ENCODE results near the gene NR3C2.
"Not testable (repeated sequence)": the region's sequence is repeated elsewhere in the genome, so short reads cannot be mapped to it uniquely, and the experiment has no call there.

Gene NR3C2

DNA sequence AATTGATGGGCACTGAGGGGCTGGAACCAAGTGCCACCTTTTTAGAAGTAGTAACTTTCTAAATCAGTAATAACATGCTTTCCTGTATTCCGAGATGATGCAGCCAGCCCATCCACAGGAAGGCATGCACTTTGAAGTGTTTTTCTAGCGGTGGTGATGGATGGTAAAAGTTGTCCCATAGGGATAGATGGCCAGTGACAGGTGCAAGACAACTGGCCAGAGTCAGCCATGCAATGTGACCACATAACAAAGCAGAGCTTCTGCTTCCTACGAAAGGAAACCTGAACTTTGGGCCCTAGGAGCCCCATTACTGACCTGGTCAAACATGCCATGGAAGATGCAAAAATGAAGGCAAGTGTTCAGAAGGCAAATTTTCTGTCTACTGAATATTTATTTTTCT, 72.3 kb downstream of the NR3C2 start:
- no peak for DNase-seq (ENCODE audit: low spot score)

DNA sequence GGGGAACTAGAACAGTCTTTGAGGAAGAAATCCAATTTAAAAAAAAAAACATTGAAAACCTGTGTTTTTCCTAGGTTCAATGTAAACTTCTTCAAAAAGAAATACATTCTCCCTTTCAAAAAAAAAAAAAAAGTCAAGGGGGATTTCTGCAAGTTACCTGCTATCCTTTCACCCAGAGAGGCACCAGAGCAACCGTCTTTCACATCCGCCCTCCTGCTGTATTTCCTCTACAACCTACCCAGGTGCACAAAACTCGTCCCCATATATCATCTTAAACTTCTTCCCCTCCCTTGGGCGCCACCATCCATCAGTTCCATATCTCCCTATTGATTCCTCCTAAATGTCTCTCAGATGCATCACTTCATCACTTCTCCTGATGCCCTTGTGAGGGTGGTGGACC, 74.5 kb downstream of the NR3C2 start:
- no peak for DNase-seq (ENCODE audit: low spot score)

DNA sequence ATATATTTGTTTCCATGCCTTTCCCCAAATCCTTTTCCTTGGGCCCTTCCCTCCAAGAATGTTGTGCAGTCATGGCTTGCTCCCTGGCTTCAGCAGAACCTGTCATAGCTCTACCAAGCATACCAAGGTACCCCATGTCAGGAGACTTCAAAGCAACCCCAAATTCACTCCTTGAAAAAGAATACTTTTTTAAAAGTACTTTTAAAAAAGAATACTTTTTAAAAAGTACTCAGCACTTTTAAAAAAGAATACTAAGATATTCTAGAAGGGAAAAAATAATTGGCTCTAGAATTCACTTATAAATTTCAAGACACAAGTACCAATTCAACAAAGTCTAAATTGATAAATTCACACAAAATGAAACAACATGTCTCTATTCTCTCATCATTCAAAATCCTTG, 76.0 kb downstream of the NR3C2 start:
- no peak for DNase-seq (ENCODE audit: low spot score)

DNA sequence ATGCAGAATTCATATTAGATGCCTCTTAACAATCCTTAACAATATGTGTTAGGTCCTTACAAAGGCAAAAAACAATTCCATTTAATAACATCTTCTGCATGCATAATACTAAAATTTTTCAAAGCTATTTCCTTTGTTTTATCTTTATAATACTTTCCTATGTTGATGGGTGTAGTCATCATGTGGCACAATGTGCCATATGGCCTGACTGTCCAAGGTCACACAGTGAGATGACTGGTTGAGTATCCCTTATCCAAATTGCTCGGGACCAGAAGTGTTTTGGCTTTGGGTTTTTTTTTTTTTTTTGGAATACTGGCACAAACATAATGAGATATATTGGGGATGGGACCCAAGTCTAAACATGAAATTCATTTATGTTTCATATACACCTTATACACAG, 77.7 kb downstream of the NR3C2 start:
- no peak for DNase-seq (ENCODE audit: low spot score)

DNA sequence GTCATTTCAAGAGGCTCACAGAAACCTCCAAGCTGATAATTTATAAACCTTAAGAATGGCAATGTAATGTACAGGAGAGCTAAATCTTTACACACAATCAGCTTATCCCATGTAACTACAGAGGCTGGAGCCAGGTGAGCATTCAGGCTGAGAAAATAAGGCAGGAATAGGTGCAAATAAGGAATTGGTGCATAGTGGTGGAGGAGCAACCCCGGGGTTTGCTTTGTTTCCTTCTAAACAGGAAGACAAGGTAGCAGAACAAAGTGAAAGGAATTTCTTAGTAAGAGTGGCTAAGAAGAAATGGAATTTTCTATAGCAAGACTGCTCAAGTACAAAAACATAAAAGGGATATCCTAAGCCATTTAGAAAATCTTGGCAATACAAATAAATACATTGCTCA, 82.4 kb downstream of the NR3C2 start:
- DNase-seq (ENCODE audit: low spot score): no peak

DNA sequence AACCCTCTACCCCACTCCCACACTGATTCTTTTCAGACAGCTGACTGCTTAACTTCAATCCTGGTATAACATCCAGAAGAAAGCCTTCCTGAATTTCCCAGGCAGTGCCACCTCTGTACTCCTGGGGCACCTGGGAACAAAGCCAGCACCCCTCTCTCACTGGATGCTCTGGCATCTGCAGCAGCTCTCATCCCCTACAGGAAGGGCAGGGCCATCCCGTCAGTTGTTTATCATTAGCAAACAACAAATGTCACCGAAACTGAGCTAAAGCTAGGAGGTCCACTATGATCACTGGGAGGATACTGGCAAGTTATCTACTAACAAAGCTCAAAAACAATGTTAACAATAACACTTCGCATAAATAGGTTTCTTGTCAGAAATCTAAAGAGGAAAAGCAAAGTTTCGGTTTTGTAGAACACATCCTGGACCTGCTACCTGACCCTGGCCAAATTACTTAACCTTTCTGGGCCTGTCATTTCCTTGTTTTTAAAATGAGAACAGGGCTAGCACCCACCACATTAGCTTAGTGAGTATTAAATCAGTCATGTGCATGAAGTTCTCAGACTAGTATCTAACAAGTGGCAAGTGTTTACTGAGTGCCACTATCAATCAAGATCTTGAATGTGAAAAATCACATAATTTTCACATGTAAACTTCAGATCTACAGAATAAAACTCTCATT, 86.6 kb downstream of the NR3C2 start:
- no peak for DNase-seq (ENCODE audit: low spot score)

DNA sequence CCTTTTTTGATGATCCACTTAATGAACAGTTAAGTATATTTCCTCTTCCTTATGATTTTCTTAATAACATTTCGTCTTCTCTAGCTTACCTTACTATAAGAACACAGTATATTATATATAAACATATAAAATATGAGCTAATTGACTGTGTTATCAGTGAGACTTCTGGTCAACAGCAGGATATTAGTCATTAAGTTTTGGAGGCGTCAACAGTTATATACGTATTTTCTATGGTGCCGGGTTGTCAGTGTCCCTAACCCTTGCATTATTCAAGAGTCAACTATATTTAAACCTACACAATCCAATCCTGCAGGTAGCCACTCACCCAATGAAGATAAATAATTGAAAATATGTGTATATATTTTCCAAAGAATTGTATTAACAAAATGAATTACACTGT, 88.0 kb downstream of the NR3C2 start:
- DNase-seq (ENCODE audit: low spot score): no peak

DNA sequence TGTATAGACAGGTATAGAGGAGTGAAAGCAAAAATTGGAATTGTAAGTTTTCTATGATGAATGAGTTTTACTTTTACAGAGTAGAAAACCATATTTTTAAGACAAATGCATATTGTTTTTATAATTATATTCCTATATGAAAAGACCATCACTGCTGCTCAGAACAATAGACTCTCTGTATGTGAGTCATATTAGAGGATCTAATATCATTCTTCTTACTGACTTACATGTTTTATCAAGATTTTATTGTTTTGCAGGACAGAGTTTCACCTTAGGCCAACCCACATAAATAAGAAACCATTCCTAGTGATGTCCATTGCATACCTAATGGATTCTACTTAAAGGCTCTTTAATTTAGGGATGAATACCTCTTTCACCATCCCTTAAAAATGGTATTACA, 88.6 kb downstream of the NR3C2 start:
- no peak for DNase-seq (ENCODE audit: low spot score)

DNA sequence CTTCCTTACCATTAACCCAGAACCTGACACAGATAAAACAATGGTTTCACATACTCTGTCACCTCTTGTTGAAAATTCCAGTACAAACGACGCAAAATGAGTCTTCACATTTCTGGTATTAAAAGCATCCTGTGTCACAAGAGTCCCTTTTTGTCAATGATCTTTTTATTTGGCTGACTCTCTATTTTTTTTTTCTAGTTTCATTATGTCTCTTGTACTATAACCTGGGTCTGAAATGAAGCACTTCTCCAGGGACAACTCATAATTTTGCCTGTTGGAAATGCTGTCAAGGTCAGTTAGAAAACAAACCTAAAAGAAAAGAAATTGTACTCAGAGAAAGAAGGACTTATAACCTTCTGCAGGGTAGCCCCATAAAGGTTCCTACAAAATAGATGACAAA, 93.1 kb downstream of the NR3C2 start:
- no peak for DNase-seq (ENCODE audit: low spot score)

DNA sequence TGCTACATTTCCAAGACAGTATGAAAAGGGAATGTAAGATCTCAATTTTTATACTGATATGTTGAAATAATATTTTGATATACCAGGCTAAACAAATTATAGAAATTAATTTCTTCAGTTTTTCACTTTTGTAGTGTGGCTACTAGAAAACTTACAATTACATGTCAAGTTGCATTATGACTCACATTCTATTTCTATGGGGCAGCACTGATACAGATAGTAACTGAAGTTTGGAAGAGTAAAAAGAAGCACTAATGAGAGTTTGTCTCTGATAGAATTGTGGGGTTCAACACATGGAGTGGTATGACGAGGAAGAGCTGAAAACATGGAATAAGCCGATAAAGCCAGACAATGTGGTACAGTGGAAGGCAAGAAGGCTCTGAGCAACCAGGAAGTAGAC, 95.6 kb downstream of the NR3C2 start:
- DNase-seq (ENCODE audit: low spot score): no peak

DNA sequence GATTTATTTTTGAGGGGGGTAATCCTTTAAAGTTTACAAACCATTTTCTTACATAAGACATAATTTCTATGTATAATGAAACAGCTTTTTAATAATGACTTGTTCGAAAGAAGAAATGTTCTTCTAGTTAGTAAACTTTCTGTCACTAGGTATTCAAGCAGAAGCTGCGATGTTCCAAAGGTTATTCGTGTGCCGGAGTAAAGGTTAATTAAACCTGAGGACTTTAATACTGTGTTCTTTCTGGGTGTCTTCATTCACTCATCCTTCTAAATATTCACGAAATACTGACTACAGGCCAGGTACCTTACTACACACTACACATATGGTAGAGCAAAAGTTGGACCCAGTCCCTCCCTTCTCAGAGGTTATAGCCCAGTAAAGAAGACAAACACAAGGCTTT, 96.7 kb downstream of the NR3C2 start:
- DNase-seq (ENCODE audit: low spot score): no peak

DNA sequence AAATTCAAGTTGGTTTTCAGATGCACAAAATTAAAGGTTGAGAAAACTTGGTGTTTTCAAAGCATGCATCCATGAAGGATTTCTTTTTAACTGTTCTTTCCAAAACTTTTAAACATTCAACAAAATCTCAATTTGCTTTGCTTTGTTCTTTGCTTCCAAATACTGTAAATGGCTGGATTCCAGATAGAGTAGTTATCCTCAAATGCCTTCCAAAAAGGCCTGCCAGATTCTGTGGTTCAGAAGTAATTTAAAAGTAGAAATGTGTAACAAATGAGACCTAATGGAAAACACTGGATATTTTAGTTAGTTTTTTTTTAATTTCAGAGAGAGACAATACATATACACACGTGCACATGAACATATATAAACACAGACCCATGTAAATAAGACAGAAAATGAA, 97.3 kb downstream of the NR3C2 start:
- no peak for DNase-seq (ENCODE audit: low spot score)

DNA sequence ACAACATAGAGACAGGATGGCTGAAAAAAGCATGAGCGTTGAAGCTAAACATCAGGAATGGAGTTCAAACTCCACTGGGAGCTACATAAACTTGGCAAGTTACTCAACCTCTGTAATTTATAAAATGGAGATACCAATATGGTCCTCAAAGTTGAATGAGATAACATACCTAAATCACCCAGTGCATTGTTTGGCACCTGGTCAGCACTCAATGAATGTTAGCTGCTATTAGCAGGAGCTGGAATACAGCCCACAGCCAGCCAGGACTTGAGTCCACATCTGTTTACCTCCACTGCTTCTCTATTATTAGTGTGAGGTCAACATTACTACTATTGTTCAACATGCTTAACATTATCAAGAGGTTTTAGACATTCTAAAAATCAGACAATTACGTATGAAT, 97.9 kb downstream of the NR3C2 start:
- no peak for DNase-seq (ENCODE audit: low spot score)

DNA sequence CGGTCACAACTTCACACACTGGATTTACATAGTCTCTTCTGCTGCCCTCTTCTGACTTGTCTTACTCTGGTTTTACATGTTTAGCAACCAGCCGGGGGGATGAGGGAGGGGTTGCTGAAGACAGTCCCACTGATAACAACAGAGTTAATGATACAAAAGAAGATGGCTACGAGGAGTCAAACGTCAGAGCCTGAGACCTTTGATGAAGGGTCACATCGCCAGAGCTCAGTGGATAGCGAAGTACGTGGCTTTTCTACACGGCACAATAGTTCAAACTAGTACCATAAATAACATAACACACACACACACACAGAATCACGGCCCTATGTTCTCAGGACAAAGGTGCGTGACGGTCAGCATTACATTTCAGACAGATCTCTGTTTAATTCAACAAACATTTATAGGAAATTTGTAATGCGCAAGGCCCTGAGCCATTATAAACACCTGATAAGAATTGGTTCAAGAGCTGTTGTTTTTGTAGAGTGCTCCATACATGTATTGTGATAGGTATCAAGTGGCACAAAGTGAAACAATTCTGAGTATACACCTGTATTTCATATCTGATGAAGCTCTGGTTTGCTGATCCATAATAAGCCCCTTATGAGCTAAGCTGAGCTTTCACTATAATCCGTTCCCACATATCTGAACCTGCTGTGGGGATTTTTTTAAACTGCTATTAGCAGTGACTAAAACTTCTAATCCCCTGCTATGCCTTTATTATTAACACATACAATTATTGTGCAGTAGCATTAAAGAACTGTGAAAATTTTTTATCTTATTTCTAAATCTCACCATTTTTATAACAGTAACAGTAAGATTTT, 100.0 kb downstream of the NR3C2 start:
- DNase-seq (ENCODE audit: low spot score): no peak

DNA sequence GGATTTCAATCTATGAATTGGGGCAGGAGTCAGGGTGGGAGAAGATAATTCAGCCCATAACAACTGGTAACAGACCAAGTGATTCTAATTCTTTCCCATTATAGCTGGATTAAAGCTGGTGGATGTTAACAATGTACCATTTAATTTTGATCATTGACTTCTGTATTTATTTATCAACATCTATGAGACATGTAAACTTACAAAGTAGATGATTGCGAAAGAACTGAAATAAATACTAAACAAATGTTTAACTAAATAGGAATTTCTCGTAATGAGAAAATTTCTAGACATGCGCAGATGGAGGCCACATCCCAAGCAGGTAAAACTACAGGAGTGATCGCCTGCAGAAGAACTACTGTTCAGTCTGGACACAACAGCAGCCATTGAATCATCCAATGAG, 107.1 kb downstream of the NR3C2 start:
- DNase-seq (ENCODE audit: low spot score): no peak

DNA sequence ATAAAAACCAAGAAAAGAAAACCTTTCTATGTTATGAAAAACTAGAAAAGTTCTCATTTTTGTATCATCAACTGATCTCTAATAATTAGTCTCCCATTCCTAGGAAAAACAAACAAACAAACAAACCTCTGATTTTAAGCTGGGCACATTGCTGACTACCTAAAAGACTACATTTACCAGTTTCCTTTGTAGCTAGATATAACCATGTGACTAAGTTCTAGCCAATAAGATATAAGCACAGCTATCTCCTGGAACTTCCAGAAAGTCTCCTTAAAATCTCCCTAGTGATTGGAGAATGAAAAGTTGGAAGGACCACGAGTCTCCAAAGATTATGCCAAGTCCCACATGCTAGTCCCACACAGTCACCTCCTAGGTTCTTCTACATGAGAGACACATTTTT, 108.9 kb downstream of the NR3C2 start:
- DNase-seq (ENCODE audit: low spot score): no peak

DNA sequence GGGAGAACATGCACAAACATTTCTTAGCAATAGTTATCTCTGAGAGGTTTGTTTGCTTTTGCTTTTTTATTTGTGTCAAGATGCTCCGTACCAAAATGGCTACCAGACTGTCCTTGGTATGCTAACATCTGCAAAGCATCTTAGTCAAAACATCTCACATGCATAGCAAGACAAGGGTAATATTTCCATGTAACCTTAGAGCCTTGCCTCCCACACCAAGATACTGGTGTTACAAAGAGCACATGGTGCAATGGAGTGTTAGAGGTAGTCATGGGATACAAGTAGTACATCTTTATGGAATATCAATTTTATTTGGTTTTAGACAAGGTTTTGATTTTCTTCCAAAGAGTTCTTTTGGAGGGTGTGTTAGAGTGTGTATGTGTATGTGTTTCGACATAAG, 109.7 kb downstream of the NR3C2 start:
- DNase-seq (ENCODE audit: low spot score): no peak

DNA sequence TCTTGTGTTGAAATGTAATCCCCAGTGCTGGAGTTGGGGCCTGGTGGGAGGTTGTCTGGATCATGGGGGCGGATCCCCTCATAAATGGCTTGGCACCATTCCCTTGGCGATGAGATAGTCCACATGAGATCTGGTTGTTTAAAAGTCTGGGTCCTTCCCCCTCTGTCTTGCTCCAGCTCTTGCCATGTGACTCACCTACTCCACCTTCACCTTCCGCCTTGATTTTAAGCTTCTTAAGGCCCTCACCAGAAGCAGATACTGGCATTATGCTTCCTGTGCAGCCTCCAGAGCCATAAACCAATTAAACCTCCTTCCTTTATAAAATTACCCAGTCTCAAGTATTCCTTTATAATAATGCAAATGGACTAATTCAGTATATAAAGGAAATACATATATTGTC, 111.5 kb downstream of the NR3C2 start:
- DNase-seq (ENCODE audit: low spot score): no peak

DNA sequence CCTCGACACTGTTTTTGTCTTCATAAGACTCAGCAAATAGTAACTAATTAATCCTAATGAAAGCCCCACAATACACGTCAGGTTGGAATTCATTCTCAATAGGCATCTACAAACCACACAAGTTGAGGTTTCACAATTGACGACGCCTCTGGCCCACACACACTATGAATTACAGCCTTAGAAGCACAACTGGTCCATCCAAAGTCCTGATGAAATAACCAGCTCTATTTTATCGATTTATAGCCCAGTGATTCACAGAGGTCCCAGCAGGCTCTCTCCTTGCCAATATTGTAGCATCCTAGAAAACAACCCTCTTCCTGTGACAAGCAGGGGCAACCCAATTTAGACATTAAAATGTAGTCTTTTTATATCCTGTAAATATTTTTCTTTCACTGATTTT, 112.1 kb downstream of the NR3C2 start:
- DNase-seq (ENCODE audit: low spot score): no peak

DNA sequence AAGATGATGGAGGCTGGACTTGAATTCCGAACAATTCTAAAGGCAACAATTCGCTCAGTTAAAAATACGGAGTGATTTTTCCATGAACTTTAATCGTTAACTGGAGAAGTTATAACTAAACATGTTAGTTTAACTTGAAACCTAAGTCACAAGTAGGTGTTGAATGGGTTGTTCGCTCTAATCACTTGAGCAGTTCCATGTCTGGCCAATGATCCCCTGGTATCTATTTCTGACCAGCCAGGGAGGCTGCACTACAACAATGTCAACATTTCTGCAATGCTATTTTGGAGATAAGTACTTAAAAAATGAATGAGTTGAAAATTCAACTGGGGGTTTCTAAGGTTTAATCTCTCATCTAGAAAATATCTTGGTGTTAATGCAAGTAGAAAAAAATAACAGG, 112.5 kb downstream of the NR3C2 start:
- no peak for DNase-seq (ENCODE audit: low spot score)

DNA sequence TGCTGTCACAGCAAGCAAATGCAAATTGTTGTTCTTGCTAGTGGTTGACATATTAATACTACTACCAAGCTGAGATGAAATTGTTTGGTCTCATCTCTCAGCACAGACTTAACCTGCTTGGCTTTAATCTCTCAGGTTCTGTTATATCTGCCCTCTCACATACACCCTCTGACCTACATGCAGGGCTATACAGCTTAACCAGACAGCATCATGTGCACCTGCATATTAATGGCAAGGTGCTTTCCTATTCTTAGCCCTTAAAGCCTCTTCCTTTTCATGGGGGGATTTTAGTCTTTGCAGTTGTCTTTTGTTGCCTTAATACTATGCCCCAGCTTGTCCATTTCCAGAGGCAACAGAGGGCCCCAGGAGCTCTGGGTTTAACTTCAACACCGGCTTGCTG, 114.5 kb downstream of the NR3C2 start:
- DNase-seq (ENCODE audit: low spot score): no peak

DNA sequence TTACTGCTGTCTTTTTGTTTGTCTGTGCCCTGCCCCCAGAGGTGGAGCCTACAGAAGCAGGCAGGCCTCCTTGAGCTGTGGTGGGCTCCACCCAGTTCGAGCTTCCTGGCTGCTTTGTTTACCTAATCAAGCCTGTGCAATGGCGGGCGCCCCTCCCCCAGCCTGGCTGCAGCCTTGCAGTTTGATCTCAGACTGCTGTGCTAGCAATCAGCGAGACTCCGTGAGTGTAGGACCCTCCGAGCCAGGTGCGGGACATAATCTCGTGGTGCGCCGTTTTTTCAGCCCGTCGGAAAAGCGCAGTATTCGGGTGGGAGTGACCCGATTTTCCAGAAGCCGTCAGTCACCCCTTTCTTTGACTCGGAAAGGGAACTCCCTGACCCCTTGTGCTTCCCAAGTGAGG, 118.9 kb downstream of the NR3C2 start:
- DNase-seq (ENCODE audit: low spot score): not testable (repeated sequence)

DNA sequence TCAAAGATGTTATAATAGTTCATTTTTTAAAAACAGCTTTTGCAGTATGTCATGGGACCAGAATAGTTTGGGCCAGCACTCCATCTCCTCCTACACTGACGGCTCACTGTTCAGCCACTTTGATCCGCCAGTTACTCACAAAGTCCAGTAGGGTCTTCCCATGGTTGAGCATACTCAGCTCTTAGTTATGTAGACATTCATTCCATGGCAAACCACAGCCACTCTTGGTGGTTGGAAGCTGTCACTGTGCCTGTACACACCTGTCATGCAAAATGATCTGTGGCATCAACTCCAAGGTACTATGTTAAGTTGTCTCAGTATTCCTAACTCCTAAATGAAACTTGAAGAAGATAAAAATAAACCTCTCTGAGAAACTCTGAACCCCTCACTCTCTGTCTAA, 127.2 kb downstream of the NR3C2 start:
- DNase-seq (ENCODE audit: low spot score): no peak

DNA sequence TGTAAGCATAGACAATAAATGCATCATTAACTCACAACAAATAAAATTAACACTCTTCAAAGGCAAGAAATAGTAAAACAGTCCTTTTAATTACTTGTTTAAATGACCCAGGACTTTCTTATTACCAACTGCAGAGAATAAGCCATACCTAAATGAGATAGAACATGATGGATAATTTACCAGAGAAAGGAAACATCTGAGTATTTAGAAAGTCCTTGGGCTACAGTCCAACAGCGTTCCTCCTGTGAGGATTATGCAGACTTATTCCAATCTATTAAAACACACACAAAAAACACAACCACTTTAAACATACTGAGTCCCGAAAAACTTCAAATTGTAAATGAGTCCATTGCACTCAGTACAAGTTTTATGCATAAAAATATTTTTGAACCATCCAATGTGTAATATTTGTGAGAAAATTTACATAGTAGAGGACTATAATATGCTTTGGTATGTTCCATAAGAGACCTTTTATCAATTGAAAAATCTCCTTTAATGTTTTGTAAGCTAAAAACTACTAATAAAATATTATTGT, 129.2 kb downstream of the NR3C2 start:
- DNase-seq (ENCODE audit: low spot score): no peak
